HFF-Myc (cell line): ENCODE measurements around the gene SCYL2.
"Not testable (repeated sequence)": the region's sequence is repeated elsewhere in the genome, so short reads cannot be mapped to it uniquely, and the experiment has no call there.

ENCODE experiments used
- DNase-seq: peaks from one replicate; pipeline ENCODE4 v3.0.0-alpha.2; 2011; ENCODE audit warnings: low read depth; ENCODE audit errors: extremely low read depth
- H3K4me3 ChIP-seq: replicated peaks from 2 replicates; pipeline ENCODE4 v1.5.1; 2011; ENCODE audit warnings: low read depth, mild to moderate bottlenecking, control low read depth, low read length
- CTCF ChIP-seq: IDR thresholded peaks from 2 replicates; pipeline ENCODE4 v1.5.1; 2012; ENCODE audit warnings: mild to moderate bottlenecking, low read depth, low read length, control low read depth; ENCODE audit errors: missing control alignments

Gene SCYL2

GRCh38 chr12:100302081-100302480 is 35.1 kb downstream of the SCYL2 start:
- TF ChIP-seq CTCF, result no peak
- no peak overlapping the region for H3K4me3 ChIP-seq
- DNase-seq, result no peak

GRCh38 chr12:100303831-100304230 is 36.9 kb downstream of the SCYL2 start:
- TF ChIP-seq CTCF, result no peak
- no peak for DNase-seq
- H3K4me3 ChIP-seq, result no peak overlapping the region

DNA sequence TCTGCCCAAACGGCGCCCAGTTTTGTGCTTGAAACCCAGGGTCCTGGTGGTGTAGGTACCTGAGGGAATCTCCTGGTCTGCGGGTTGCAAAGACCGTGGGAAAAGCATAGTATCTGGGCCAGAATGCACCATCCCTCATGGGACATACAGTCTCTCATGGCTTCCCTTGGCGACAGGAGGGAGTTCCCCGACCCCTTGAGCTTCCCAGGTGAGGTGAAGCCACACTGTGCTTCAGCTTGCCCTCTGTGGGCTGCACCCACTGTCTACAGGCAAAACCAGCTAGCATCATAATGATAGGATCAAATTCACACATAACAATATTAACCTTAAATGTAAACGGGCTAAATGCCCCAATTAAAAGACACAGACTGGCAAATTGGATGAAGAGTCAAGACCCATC is 37.4 kb downstream of the SCYL2 start:
- DNase-seq, H3K4me3 ChIP-seq: not testable (repeated sequence)

- not testable (repeated sequence) for DNase-seq, H3K4me3 ChIP-seq
Observed at GRCh38 chr12:100308138-100308537, 41.2 kb downstream of the SCYL2 start.

- no peak for DNase-seq
- no peak for TF ChIP-seq CTCF
- H3K4me3 ChIP-seq, result no peak overlapping the region
Observed at GRCh38 chr12:100311317-100311716, 44.3 kb downstream of the SCYL2 start.

- no peak for DNase-seq
- no peak overlapping the region for H3K4me3 ChIP-seq
- no peak for TF ChIP-seq CTCF
Observed at GRCh38 chr12:100317371-100317770, 50.4 kb downstream of the SCYL2 start.

- DNase-seq, result no peak
- no peak for TF ChIP-seq CTCF
- no peak overlapping the region for H3K4me3 ChIP-seq
Observed at GRCh38 chr12:100324498-100324897, 57.5 kb downstream of the SCYL2 start.

- DNase-seq, result no peak
- no peak overlapping the region for H3K4me3 ChIP-seq
- no peak for TF ChIP-seq CTCF
Observed at GRCh38 chr12:100326208-100326607, 59.2 kb downstream of the SCYL2 start.
